HFF-Myc (cell line): ENCODE results near the gene P4HA3.
"Not testable (repeated sequence)": the region's sequence is repeated elsewhere in the genome, so short reads cannot be mapped to it uniquely, and the experiment has no call there.

Experiments
- DNase-seq: peaks from one replicate; pipeline ENCODE4 v3.0.0-alpha.2; 2011; ENCODE audit warnings: low read depth; ENCODE audit errors: extremely low read depth
- H3K4me3 ChIP-seq: replicated peaks from 2 replicates; pipeline ENCODE4 v1.5.1; 2011; ENCODE audit warnings: low read depth, mild to moderate bottlenecking, control low read depth, low read length
- TF ChIP-seq, protein P1 (sequence below): IDR thresholded peaks from 2 replicates; pipeline ENCODE4 v1.5.1; 2012; ENCODE audit warnings: mild to moderate bottlenecking, low read depth, low read length, control low read depth; ENCODE audit errors: missing control alignments

P4HA3 gene

DNA sequence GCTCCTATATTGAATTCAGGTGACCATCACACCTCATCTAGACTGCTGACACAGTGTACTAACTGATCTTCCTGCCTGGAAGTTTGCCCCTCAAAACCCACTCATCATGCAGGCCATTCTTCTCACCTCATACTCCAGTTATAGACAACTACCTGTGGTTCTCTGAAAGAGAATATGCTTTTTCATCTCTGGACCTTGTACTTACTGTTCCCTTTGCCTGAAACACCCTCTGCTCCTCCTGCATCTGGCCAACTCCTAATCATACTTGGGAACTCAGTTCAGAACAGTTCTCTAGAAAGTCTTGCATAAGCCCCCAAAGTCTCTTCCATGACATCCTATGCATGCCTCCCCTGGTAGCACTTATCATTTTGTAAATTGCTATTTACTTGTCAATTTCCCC is 28.2 kb upstream of the P4HA3 start:
- TF ChIP-seq, protein P1, sequence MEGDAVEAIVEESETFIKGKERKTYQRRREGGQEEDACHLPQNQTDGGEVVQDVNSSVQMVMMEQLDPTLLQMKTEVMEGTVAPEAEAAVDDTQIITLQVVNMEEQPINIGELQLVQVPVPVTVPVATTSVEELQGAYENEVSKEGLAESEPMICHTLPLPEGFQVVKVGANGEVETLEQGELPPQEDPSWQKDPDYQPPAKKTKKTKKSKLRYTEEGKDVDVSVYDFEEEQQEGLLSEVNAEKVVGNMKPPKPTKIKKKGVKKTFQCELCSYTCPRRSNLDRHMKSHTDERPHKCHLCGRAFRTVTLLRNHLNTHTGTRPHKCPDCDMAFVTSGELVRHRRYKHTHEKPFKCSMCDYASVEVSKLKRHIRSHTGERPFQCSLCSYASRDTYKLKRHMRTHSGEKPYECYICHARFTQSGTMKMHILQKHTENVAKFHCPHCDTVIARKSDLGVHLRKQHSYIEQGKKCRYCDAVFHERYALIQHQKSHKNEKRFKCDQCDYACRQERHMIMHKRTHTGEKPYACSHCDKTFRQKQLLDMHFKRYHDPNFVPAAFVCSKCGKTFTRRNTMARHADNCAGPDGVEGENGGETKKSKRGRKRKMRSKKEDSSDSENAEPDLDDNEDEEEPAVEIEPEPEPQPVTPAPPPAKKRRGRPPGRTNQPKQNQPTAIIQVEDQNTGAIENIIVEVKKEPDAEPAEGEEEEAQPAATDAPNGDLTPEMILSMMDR: no peak
- H3K4me3 ChIP-seq: no peak overlapping the region

DNA sequence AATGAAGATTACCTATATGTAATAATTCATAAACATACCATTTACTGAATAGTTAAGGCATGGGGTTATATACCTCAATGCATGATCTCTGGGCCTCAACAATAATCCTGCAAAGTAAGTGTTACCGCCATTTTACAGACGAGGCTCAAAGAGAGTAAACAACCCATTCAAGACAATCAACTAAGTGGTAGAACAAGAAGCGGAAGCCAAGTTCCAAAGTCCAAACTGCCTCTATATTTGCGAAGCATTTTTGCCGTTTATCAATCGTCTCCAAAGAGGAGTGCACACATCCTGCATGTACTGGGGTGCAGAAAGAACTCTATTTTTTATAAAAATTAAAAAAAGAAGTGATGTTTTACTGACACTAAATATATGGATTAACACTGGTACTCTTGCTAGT is 27.5 kb upstream of the P4HA3 start:
- TF ChIP-seq, protein P1: no peak
- DNase-seq: no peak
- H3K4me3 ChIP-seq: no peak overlapping the region

More for the DNA sequence above, 28.2 kb upstream of the P4HA3 start:
- no peak for DNase-seq

DNA sequence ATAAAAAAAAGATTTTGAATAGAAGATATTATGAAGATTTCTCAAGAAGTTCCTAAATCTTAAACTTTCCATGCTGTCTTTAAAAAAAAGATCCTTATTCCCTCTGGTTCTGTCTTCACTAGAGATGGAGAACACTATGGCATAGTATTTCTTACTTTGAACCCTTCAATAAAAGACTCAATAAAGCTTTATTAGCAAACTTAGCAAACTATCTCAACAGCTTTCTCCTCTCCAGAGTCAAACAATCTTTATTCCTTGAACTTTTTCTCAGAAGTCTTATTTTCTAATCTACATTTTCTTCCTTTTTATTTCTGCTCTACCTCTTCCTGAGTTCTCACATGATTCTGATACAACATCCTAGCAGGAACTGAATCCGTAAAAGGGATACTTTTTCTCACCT is 21.8 kb upstream of the P4HA3 start:
- no peak for DNase-seq
- no peak overlapping the region for H3K4me3 ChIP-seq
- TF ChIP-seq, protein P1: no peak

DNA sequence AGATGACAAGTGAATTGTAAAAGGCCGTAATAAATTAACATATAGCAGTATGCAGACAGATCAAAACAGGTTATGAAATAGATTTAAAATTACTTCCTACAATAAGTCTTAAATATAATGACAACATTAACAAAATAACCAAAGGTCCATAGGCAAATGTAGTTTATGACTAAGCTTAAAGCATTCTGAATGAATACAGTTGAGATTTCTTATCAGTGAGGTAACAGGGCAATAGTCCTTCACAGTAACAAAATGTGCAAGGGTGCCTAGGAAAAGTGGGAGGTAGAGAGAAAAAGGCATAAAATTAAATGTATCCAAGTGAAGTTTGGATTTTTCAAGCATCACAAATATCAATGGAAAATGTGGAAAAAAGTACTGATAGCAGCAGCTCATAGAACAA is 20.9 kb upstream of the P4HA3 start:
- TF ChIP-seq, protein P1: no peak
- DNase-seq: no peak
- no peak overlapping the region for H3K4me3 ChIP-seq

DNA sequence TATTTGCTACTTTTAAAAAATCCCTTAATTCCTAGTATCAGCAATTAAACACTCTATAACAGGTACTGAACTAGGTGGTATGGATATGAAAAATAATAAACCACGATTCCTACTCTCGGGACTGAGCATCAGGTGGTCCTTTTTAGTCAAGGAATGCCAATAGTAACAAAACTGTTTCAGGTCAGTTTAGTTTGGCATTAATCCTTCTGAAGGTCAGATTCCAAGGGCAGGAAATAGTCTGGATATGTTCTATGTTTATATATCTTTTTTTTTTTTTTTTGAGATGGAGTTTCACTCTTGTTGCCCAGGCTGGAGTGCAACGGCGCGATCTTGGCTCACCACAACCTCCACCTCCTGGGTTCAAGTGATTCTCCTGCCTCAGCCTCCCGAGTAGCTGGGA is 19.6 kb upstream of the P4HA3 start:
- not testable (repeated sequence) for H3K4me3 ChIP-seq, DNase-seq

DNA sequence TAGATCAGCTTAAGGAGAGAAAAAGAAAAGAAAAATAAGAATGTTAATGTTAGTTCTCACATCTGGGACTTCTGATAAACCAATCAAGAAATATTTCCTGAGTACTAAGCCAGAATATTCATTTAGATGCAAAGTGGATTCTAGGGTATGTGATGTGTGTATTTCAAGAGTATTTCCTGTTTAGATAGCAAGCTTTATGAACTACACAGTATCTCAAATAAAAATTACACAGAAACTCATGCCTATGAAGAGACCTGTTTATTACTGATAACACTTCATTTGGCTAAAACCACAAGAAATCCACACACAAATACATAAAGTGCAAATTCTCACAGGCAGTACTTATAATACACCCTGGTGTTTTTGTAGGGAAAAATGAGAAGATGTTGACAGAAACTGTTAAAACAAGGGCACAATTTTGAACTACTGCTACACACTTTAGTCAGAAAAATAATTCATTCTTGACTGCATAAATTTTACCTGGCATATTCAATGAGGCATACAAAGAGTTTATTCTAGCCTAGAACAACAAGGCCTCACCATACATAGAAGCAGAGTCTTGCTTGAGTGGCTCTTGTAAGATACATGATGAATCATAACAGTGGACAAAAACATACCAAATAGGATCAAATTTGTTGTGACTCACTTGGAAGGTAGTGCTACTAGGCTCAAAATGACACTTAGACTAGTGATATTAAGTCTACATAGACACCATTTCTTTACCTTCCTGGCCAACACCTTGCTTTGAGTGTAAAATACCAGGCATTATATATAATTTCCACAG is 18.8 kb upstream of the P4HA3 start:
- no peak for DNase-seq

DNA sequence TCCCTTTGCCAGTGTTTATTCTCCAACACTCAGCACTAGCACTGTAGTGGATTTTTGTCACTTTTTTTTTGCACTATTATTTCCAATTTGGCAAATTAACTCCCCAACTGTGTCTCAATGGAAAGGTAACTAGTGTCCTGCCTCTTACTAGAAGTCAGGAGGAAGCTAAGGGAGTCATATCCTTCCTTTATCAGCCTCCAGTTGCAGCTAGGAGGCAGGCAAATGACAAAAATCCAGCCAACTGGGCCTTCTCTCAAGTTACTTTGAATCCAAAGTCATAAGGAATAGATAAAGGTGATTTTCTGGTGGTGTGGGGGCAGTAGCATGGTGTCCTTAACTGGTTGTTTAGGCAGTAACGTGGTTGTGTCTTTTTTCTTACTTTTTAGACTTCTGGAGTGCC is 15.6 kb upstream of the P4HA3 start:
- TF ChIP-seq, protein P1: no peak

More for the DNA sequence above, 18.8 kb upstream of the P4HA3 start:
- TF ChIP-seq, protein P1: no peak
- no peak overlapping the region for H3K4me3 ChIP-seq

More for the DNA sequence above, 15.6 kb upstream of the P4HA3 start:
- no peak for DNase-seq
- H3K4me3 ChIP-seq: no peak overlapping the region
